Bone marrow (tissue), 2 donors: ENCODE results near the gene ARHGAP11B.
"Not testable (repeated sequence)": the region's sequence is repeated elsewhere in the genome, so short reads cannot be mapped to it uniquely, and the experiment has no call there.

Source experiments
- DNase-seq, 2 donors: peaks; one replicate each; lab custom pipeline; 2025; lab: John Stamatoyannopoulos, UW

Gene ARHGAP11B

GRCh38 chr15:30625436-30626193 lies at the start of gene ARHGAP11B:
TSS of gene ARHGAP11B (plus strand) at chr15:30626128.
- DNase-seq, result not testable (repeated sequence)

- DNase-seq, result not testable (repeated sequence)
Measured at GRCh38 chr15:30579394-30579970, 46.4 kb upstream of the ARHGAP11B start.

GRCh38 chr15:30580716-30581115 lies 45.2 kb upstream of the ARHGAP11B start:
- not testable (repeated sequence) for DNase-seq

- DNase-seq, result not testable (repeated sequence)
Measured at GRCh38 chr15:30598953-30599352, 27.0 kb upstream of the ARHGAP11B start.

GRCh38 chr15:30603796-30604195 lies 22.1 kb upstream of the ARHGAP11B start, which contains the start of gene GOLGA8H:
TSS of gene GOLGA8H (plus strand) at chr15:30604028. CDS start at chr15:30604126, 98 bp downstream.
- DNase-seq, result not testable (repeated sequence)

DNA sequence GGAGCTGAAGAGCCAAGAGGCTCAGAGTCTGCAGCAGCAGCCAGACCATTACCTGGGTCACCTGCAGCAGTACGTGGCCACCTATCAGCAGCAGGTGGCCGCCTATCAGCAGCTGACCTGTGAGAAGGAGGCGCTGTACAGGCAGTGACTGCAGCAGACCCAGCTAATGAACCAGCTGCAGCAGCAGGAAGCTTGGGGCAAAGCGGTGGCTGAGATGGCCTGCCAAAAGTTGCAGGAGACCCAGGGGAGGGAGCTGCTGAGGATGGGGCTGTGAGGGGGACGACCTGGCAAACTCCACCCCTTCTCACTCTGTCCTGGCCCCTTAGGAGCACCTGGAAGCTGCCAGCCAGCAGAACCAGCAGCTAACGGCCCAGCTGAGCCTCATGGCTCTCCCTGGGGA lies 13.7 kb upstream of the ARHGAP11B start:
- not testable (repeated sequence) for DNase-seq

DNA sequence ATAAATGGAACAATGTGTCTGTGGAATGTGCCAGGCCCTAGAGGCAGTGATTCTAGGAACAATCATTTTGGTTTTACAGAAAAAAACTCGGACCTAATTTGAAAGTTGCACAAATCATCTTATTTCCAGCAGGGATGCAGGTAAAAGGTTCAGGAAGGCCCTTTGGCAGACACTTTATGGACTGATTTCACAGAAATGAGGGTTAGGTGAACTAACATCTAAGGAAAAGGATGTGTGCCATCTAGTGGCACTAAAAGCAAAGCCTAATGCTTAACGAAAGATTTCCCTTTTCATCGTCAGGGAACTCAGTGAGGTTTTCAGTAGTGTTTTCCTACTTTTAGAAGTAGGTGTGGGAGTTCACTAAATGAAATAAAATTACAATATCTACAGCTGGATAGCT lies 4.6 kb upstream of the ARHGAP11B start:
- not testable (repeated sequence) for DNase-seq

- not testable (repeated sequence) for DNase-seq
Measured at GRCh38 chr15:30626194-30626565, 252 bp downstream of the ARHGAP11B start.

DNA sequence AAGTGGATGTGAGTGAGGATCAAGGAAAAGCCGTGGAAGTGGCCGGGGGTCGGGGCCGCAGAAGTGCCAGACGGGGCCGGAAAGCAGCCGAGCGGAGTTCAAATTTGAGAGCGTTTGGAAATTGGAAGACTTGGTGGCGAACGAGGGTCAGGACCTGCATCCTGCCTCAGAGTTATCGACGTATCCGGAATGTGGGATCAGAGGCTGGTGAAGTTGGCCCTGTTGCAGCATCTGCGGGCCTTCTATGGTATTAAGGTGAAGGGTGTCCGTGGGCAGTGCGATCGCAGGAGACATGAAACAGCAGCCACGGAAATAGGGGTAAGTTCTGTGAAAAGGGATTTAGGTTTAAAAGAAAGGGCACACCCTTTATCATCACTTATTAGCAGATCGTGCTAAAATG lies 704 bp downstream of the ARHGAP11B start:
- not testable (repeated sequence) for DNase-seq

- no peak for DNase-seq
Measured at GRCh38 chr15:30650012-30650929, 24.3 kb downstream of the ARHGAP11B start.

DNA sequence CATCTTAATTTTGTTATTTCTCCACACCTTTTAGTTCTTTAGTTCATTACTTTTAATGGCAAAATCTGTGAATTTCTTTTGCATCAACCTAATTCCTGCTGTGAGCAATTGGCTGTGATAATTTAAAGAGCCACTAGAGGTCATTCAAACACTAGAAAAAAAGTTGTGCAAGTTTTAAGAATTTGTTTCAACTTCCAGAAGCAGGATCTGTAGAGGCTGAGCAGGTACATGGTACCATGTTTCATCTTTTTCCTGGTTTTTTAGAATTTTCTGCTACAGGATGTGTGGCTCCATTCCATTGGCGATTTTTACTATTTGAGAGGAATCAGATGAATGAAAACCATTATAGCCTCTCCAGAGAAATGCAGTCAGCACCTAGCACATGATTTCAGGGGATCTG lies 35.2 kb downstream of the ARHGAP11B start:
- DNase-seq, result not testable (repeated sequence)

GRCh38 chr15:30669621-30670020 lies 43.7 kb downstream of the ARHGAP11B start:
- DNase-seq, result not testable (repeated sequence)

DNA sequence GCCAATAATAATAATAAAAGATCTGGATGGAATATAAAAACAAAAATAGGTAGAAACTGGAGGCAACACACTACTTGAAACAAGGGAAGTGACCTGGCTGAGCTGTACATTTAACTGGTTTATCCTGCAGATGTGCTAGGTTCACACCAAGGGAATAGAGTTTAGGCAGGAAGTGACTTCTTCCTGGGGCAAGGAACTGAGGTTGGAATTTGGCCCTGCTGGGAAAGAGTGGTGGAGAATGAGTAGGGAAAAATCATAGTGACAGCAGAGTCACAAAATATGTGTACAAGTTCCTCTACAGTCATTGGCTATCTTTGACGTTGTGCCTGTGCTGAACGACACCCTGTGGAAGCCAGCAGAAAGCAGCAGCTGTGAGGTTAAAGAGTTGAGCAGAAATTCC lies 44.1 kb downstream of the ARHGAP11B start:
- no peak for DNase-seq

- DNase-seq, result no peak
Measured at GRCh38 chr15:30671309-30671708, 45.4 kb downstream of the ARHGAP11B start.

DNA sequence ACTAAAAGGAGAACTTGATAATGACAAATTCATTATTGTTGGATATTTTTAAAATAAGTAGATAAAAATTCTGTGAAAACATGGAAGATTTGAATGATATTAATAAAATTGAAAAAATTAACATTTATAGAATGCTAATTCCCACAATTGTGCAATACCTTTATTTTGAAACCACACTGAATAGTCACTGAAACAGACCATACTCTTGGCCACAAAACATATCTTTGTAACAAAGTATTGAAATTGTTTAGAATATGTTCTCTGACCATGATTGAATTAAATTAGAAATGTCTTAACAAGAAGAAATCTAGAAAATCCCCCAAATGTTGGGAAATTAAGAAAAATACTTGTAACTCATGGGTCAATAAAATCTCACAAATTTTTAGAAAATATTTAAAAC lies 49.2 kb downstream of the ARHGAP11B start:
- no peak for DNase-seq

DNA sequence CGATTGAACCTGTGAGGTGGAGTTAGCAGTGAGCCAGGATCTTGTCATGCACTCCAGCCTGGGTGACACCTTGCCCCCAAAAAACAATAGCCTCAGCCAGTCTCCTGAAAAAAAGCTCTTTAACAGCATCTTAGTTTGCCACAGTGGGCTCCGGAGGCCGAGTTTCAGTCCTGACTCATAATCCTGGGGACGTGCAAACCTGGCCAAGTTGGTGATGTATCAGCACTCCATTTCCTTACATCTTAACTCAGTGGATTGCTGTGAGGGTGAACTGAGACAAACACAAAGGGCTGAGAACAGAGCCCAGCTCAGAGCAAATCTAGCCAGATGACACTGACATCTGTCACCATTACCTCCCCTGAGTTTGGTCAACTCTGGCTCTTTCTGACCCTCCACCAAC lies 50.0 kb downstream of the ARHGAP11B start:
- not testable (repeated sequence) for DNase-seq

DNA sequence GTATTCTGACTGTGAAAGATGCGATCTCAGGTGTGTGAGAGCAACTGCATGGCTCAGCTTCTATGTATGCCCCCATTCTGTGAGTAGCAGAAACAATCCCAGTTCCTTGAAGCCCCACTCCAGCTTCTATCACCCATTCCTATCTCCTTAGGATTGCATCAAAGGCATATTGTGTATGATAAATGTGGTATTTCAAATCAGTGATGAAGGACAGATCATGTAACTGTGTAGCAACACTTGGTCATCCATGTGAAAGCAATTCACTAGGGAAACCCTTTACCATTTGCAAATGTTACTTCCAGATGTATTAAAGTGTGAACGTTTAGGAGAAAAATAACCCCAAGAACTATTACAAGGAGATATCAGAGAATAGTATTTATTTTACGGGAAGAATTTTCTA lies 55.1 kb downstream of the ARHGAP11B start:
- DNase-seq, result not testable (repeated sequence)

GRCh38 chr15:30685709-30686285 lies 59.9 kb downstream of the ARHGAP11B start:
- DNase-seq, result not testable (repeated sequence)

GRCh38 chr15:30686651-30687050 lies 60.7 kb downstream of the ARHGAP11B start:
- DNase-seq, result not testable (repeated sequence)
